B cell (primary cell): Measurements from ENCODE around the gene ACTN1. TPM values are rescaled to one million over a fixed set of nuclear protein-coding genes. Genes with fewer than 3 reads are reported as not detected.

Source experiments
- ATAC-seq: fragments of 200-7000 bp; cut with Tn5 transposase; one replicate; pipeline ENCODE4 v1.10.0; 2021; ENCODE audit warnings: low read depth, mild to moderate bottlenecking, moderate number of reproducible peaks, moderate library complexity
- CTCF ChIA-PET: fragments of 350-600 bp; sonication (Branson Sonifier 250); formaldehyde crosslinking; loops from one replicate; lab custom pipeline; 2021; ENCODE audit warnings: antibody characterized with exemption, inconsistent platforms; lab: Charles Lee
- POLR2A ChIA-PET: fragments of 350-600 bp; sonication (Branson Sonifier 250); formaldehyde crosslinking; loops from one replicate; lab custom pipeline; 2021; ENCODE audit warnings: antibody characterized with exemption; lab: Charles Lee
- DNase-seq: peaks from one replicate; pipeline ENCODE4 v3.0.0; 2013
- H2AFZ ChIP-seq: 2 replicates; pipeline ENCODE4 v1.6.1; 2012; ENCODE audit warnings: mild to moderate bottlenecking, low read depth, low read length; ENCODE audit not compliant: insufficient read depth, poor library complexity, severe bottlenecking
- H3K27ac ChIP-seq, 2 donors: 1 replicate in 1 of 2; 2 replicates in 1 of 2; pipeline ENCODE4 v1.5.1; 2012 to 2013; ENCODE audit warnings: low read length in 2 of 2, mild to moderate bottlenecking in 2 of 2, moderate library complexity in 1 of 2
- H3K27me3 ChIP-seq, 4 experiments: fragments of 200-600 bp in 1 of 4; sonication (generic) in 1 of 4; replicated peaks in 1 of 4; 1 replicate in 2 of 4; 2 replicates in 2 of 4; pipeline versions ENCODE4 v1.6.1 to v1.7.0; 2013 to 2016; ENCODE audit warnings: low read length in 3 of 4, mild to moderate bottlenecking in 2 of 4, mixed read lengths in 1 of 4, moderate library complexity in 1 of 4; ENCODE audit not compliant: insufficient read depth in 4 of 4, control insufficient read depth in 3 of 4; ENCODE audit errors: control extremely low read depth in 1 of 4
- H3K36me3 ChIP-seq, 2 experiments: replicated peaks in 1 of 2; 1 replicate in 1 of 2; 2 replicates in 1 of 2; pipeline versions ENCODE4 v1.6.1 to v1.7.1; 2013; ENCODE audit warnings: low read length in 1 of 2; ENCODE audit not compliant: insufficient read depth in 2 of 2, control insufficient read depth in 1 of 2; ENCODE audit errors: control extremely low read depth in 1 of 2, extremely low read depth in 1 of 2
- H3K4me1 ChIP-seq, 2 donors: fragments of 200-600 bp in 1 of 2; sonication (generic) in 1 of 2; 1 replicate in 1 of 2; 2 replicates in 1 of 2; pipeline versions ENCODE4 v1.5.1 to v1.6.1; 2013 to 2017; ENCODE audit warnings: low read length in 2 of 2; ENCODE audit not compliant: control insufficient read depth in 2 of 2, insufficient read depth in 2 of 2
- H3K4me2 ChIP-seq: replicated peaks from 2 replicates; pipeline ENCODE3; 2012; ENCODE audit warnings: mild to moderate bottlenecking, low read depth, low read length; ENCODE audit not compliant: poor library complexity, severe bottlenecking
- H3K4me3 ChIP-seq, 5 experiments: fragments of 200-600 bp in 1 of 5; sonication (generic) in 1 of 5; 1 replicate in 3 of 5; 2 replicates in 2 of 5; pipeline versions ENCODE4 v1.5.1 to v1.7.0; 2011 to 2016; ENCODE audit warnings: low read length in 4 of 5, mild to moderate bottlenecking in 4 of 5, low read depth in 2 of 5, control low read depth in 1 of 5, moderate library complexity in 1 of 5; ENCODE audit not compliant: insufficient read depth in 1 of 5; ENCODE audit errors: control extremely low read depth in 1 of 5, extremely low read depth in 1 of 5
- H3K79me2 ChIP-seq: fragments of 200-600 bp; sonication (generic); one replicate; pipeline ENCODE4 v1.6.0; 2016; ENCODE audit warnings: low read length; ENCODE audit not compliant: control insufficient read depth, insufficient read depth
- H3K9ac ChIP-seq: fragments of 200-600 bp; sonication (generic); 2 replicates; pipeline ENCODE4 v1.6.1; 2017; ENCODE audit warnings: mild to moderate bottlenecking, low read length, moderate library complexity
- H3K9me3 ChIP-seq, 3 donors: one replicate each; pipeline versions ENCODE4 v1.6.1 to v1.7.1; 2013; ENCODE audit warnings: low read length in 2 of 3; ENCODE audit not compliant: control insufficient read depth in 2 of 3, insufficient read depth in 1 of 3; ENCODE audit errors: control extremely low read depth in 1 of 3
- H4K20me1 ChIP-seq: 2 replicates; pipeline ENCODE4 v1.6.0; 2012; ENCODE audit warnings: mild to moderate bottlenecking, low read length; ENCODE audit not compliant: insufficient read depth, control insufficient read depth, poor library complexity, severe bottlenecking
- H3K27ac Mint-ChIP-seq: one replicate; pipeline ENCODE4 v1.8.0; 2021; ENCODE audit warnings: mixed read lengths
- H3K27me3 Mint-ChIP-seq: one replicate; pipeline ENCODE4 v1.8.0; 2021; ENCODE audit warnings: mixed read lengths
- H3K4me1 Mint-ChIP-seq: one replicate; pipeline ENCODE4 v1.8.0; 2021; ENCODE audit warnings: mixed read lengths
- H3K4me3 Mint-ChIP-seq: one replicate; pipeline ENCODE4 v1.8.0; 2021; ENCODE audit warnings: mixed read lengths
- H3K9me3 Mint-ChIP-seq: one replicate; pipeline ENCODE4 v1.8.0; 2022; ENCODE audit warnings: mixed read lengths; ENCODE audit not compliant: insufficient read depth
- CTCF ChIP-seq: fragments of 200-600 bp; IDR thresholded peaks from one replicate; pipeline ENCODE4 v1.8.0; 2022; ENCODE audit warnings: antibody characterized with exemption, mild to moderate bottlenecking
- EZH2 ChIP-seq: IDR thresholded peaks from 2 replicates; pipeline ENCODE4 v1.6.1; 2012; ENCODE audit warnings: borderline replicate concordance, low read depth, mild to moderate bottlenecking, moderate library complexity, low read length; ENCODE audit not compliant: insufficient read depth, poor library complexity, severe bottlenecking
- WGBS: methylation state at CpG from one replicate; pipeline ENCODE4 v1.1.5; 2013; ENCODE audit warnings: missing lambda C conversion rate; ENCODE audit not compliant: insufficient coverage; 5-methylcytosine and 5-hydroxymethylcytosine counted together
- intact Hi-C: fragments of 100-400 bp; cut with micrococcal nuclease; formaldehyde crosslinking; loops from one replicate; pipeline ENCODE4 v1.10.0; 2022
- polyA plus RNA-seq: library from polyadenylated mRNA; depleted of rRNA; stranded (reverse); fragments of >200 nt; gene quantifications from 2 replicates; pipeline ENCODE4 v1.2.3, GENCODE V29; 2012
- total RNA-seq, 2 donors: library from RNA; stranded (reverse); fragments of 120-200 nt in 1 of 2; gene quantifications; 1 replicate in 1 of 2; 2 replicates in 1 of 2; pipeline versions ENCODE4 v1.2.3 to v1.2.4, GENCODE V29; 2013 to 2022

The ACTN1 gene
- total and polyA plus RNA-seq, 2 donors (not counting 1 experiment from before 2014, with no cell fraction given) = 0.74 to 0.89 TPM

DNA sequence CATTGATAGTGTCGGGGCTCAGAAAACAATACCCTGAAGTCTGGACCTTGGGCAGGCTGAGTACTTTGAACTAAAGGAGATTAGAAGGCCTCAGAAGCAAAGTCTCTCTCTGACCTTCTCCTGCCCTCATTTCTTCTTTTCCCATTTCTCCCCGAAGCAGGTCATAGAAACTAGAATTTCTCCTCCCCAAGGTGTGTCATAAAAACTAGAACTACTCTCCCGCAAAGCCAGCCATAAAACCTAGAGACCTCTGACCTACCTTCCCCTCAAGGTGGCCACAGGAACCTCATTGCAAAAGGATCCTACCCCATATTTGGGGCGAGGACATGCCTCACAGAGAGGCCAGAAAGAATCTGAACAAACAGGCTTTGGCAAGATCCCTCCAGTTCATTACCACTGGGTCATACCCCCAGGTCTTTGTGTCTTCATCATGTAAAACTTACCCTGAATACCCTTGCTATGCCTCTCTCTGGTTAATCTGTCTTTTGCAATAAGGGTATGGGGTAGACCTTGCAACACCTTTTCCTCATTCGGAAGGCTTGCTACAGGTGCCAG, 121.5 kb downstream of the ACTN1 start:
- WGBS = 85% methylated on average over 1 of the region's 5 CpGs
- H3K27me3 Mint-ChIP-seq = peaks cover 6% of the 10 kb centered on the region
- H3K9me3 ChIP-seq = peaks cover 0 to 3% (median 0%) of the 10 kb centered on the region in 3 donors
- no peaks in the 10 kb centered on the region for H3K79me2 ChIP-seq
- H3K4me1 ChIP-seq = no peaks in the 10 kb centered on the region
- DNase-seq = no peak
- H3K27me3 ChIP-seq = no peaks in the 10 kb centered on the region
- H3K27ac ChIP-seq = no peak overlapping the region
- H3K4me3 Mint-ChIP-seq = no peak overlapping the region
- no peak overlapping the region for H2AFZ ChIP-seq
- TF ChIP-seq CTCF = no peak
- no peak for TF ChIP-seq EZH2
- H3K4me3 ChIP-seq = no peak overlapping the region
- H3K4me2 ChIP-seq = no peak overlapping the region
- H3K27ac Mint-ChIP-seq = no peak overlapping the region
- no peaks in the 10 kb centered on the region for H4K20me1 ChIP-seq
- ChIA-PET CTCF (no interaction called here), POLR2A (no interaction called here)
- no peaks in the 10 kb centered on the region for H3K9me3 Mint-ChIP-seq
- intact Hi-C loops = no loop called here
- ATAC-seq = no peak
- H3K4me1 Mint-ChIP-seq = no peaks in the 10 kb centered on the region
- H3K9ac ChIP-seq = no peak overlapping the region
- H3K36me3 ChIP-seq = no peaks in the 10 kb centered on the region

GRCh38 chr14:68856572-68856971, 122.5 kb downstream of the ACTN1 start:
- H4K20me1 ChIP-seq = no peaks in the 10 kb centered on the region
- no peaks in the 10 kb centered on the region for H3K79me2 ChIP-seq
- CTCF ChIA-PET = interaction anchor here (0.7 kb wide), 1 partner anchor 650 kb away, joined by 3 read pairs; no protein-coding TSS in a partner anchor
- TF ChIP-seq CTCF (no peak), EZH2 (no peak)
- H3K27me3 ChIP-seq = no peaks in the 10 kb centered on the region
- H3K27ac ChIP-seq = no peak overlapping the region
- no peak overlapping the region for H3K4me2 ChIP-seq
- Mint-ChIP-seq H3K27ac (no peak overlapping the region), H3K4me1 (no peaks in the 10 kb centered on the region), H3K9me3 (no peaks in the 10 kb centered on the region), H3K27me3 (peaks cover 6% of the 10 kb centered on the region), H3K4me3 (no peak overlapping the region)
- no peak for DNase-seq
- no peaks in the 10 kb centered on the region for H3K36me3 ChIP-seq
- no peak for ATAC-seq
- intact Hi-C loops = no loop called here
- no peaks in the 10 kb centered on the region for H3K4me1 ChIP-seq
- H3K9me3 ChIP-seq = peaks cover 0 to 3% (median 0%) of the 10 kb centered on the region in 3 donors
- POLR2A ChIA-PET = no interaction called here
- WGBS = 67% methylated on average over 1 of the region's 6 CpGs
- H3K9ac ChIP-seq = no peak overlapping the region
- H2AFZ ChIP-seq = no peak overlapping the region
- no peak overlapping the region for H3K4me3 ChIP-seq
